ENCODE results near the gene ANKS1A.

ANKS1A gene

GRCh38 chr6:35019171-35019570 lies 130.1 kb downstream of the ANKS1A start:
- no peak for TF ChIP-seq EP300 (IDR thresholded peaks at IDR 0.05; ENCODE audit: borderline replicate concordance)
- no peak for TF ChIP-seq NFIC (IDR thresholded peaks at IDR 0.05)
- TF ChIP-seq FOXM1 (IDR thresholded peaks at IDR 0.05; ENCODE audit: borderline replicate concordance, low read depth) = no peak
- TF ChIP-seq TAF1 (IDR thresholded peaks at IDR 0.05; ENCODE audit: low read depth) = no peak
- no peak for TF ChIP-seq EGR1 (IDR thresholded peaks at IDR 0.05)
- no peak for TF ChIP-seq YY1 (IDR thresholded peaks at IDR 0.05; ENCODE audit: low read depth)
- no peak for TF ChIP-seq CREB1 (IDR thresholded peaks at IDR 0.05; ENCODE audit: low read depth)
- no peak for TF ChIP-seq TCF12 (IDR thresholded peaks at IDR 0.05; ENCODE audit: low read depth)
- no peak for TF ChIP-seq TEAD4 (IDR thresholded peaks at IDR 0.05)
- no peak for TF ChIP-seq MAX (IDR thresholded peaks at IDR 0.05)
- no peak for TF ChIP-seq RAD21 (IDR thresholded peaks at IDR 0.05; ENCODE audit: low read depth)
- no peak for TF ChIP-seq CEBPB (IDR thresholded peaks at IDR 0.05)
- TF ChIP-seq REST (IDR thresholded peaks at IDR 0.05; ENCODE audit: low read depth) = no peak

GRCh38 chr6:35019831-35020230 lies 130.8 kb downstream of the ANKS1A start:
- TF ChIP-seq MAX (IDR thresholded peaks at IDR 0.05) (no peak), CEBPB (IDR thresholded peaks at IDR 0.05) (no peak), YY1 (IDR thresholded peaks at IDR 0.05; ENCODE audit: low read depth) (no peak), REST (IDR thresholded peaks at IDR 0.05; ENCODE audit: low read depth) (no peak), TCF12 (IDR thresholded peaks at IDR 0.05; ENCODE audit: low read depth) (no peak), TEAD4 (IDR thresholded peaks at IDR 0.05) (no peak), ZBTB7A (IDR thresholded peaks at IDR 0.05; ENCODE audit: low read depth) (no peak), RAD21 (IDR thresholded peaks at IDR 0.05; ENCODE audit: low read depth) (no peak), FOXM1 (IDR thresholded peaks at IDR 0.05; ENCODE audit: borderline replicate concordance, low read depth) (no peak), NFIC (IDR thresholded peaks at IDR 0.05) (no peak), CREB1 (IDR thresholded peaks at IDR 0.05; ENCODE audit: low read depth) (no peak), EGR1 (IDR thresholded peaks at IDR 0.05) (no peak)

- TF ChIP-seq REST (IDR thresholded peaks at IDR 0.05; ENCODE audit: low read depth) = no peak
- no peak for TF ChIP-seq EGR1 (IDR thresholded peaks at IDR 0.05)
- no peak for TF ChIP-seq CREB1 (IDR thresholded peaks at IDR 0.05; ENCODE audit: low read depth)
- TF ChIP-seq NFIC (IDR thresholded peaks at IDR 0.05) = no peak
- no peak for TF ChIP-seq EP300 (IDR thresholded peaks at IDR 0.05; ENCODE audit: borderline replicate concordance)
- no peak for TF ChIP-seq FOXM1 (IDR thresholded peaks at IDR 0.05; ENCODE audit: borderline replicate concordance, low read depth)
- no peak for TF ChIP-seq TEAD4 (IDR thresholded peaks at IDR 0.05)
- TF ChIP-seq YY1 (IDR thresholded peaks at IDR 0.05; ENCODE audit: low read depth) = no peak
- TF ChIP-seq ZBTB7A (IDR thresholded peaks at IDR 0.05; ENCODE audit: low read depth) = no peak
- TF ChIP-seq TCF12 (IDR thresholded peaks at IDR 0.05; ENCODE audit: low read depth) = no peak
- no peak for TF ChIP-seq USF1 (IDR thresholded peaks at IDR 0.05)
- no peak for TF ChIP-seq RAD21 (IDR thresholded peaks at IDR 0.05; ENCODE audit: low read depth)
- TF ChIP-seq MAX (IDR thresholded peaks at IDR 0.05) = no peak
- no peak for TF ChIP-seq TAF1 (IDR thresholded peaks at IDR 0.05; ENCODE audit: low read depth)
Observed at GRCh38 chr6:35021004-35021403, 131.9 kb downstream of the ANKS1A start.

- TF ChIP-seq TEAD4 (IDR thresholded peaks at IDR 0.05) = no peak
- no peak for TF ChIP-seq NFIC (IDR thresholded peaks at IDR 0.05)
- TF ChIP-seq ZBTB7A (IDR thresholded peaks at IDR 0.05; ENCODE audit: low read depth) = no peak
- TF ChIP-seq FOXM1 (IDR thresholded peaks at IDR 0.05; ENCODE audit: borderline replicate concordance, low read depth) = no peak
- no peak for TF ChIP-seq EGR1 (IDR thresholded peaks at IDR 0.05)
- TF ChIP-seq USF1 (IDR thresholded peaks at IDR 0.05) = no peak
- TF ChIP-seq YY1 (IDR thresholded peaks at IDR 0.05; ENCODE audit: low read depth) = no peak
- no peak for TF ChIP-seq EP300 (IDR thresholded peaks at IDR 0.05; ENCODE audit: borderline replicate concordance)
- TF ChIP-seq REST (IDR thresholded peaks at IDR 0.05; ENCODE audit: low read depth) = no peak
- no peak for TF ChIP-seq MAX (IDR thresholded peaks at IDR 0.05)
- no peak for TF ChIP-seq CEBPB (IDR thresholded peaks at IDR 0.05)
- TF ChIP-seq CREB1 (IDR thresholded peaks at IDR 0.05; ENCODE audit: low read depth) = no peak
- TF ChIP-seq TAF1 (IDR thresholded peaks at IDR 0.05; ENCODE audit: low read depth) = no peak
- TF ChIP-seq RAD21 (IDR thresholded peaks at IDR 0.05; ENCODE audit: low read depth) = no peak
- no peak for TF ChIP-seq TCF12 (IDR thresholded peaks at IDR 0.05; ENCODE audit: low read depth)
Observed at GRCh38 chr6:35023091-35024000, 134.3 kb downstream of the ANKS1A start.
